HepG2 (cell line): ENCODE data around the gene ZNF628. TPM values are rescaled to one million over a fixed set of nuclear protein-coding genes. Genes with fewer than 3 reads are reported as not detected.

Experiments
- CBX2 ChIP-seq, 2 experiments: fragments of 200-600 bp in 1 of 2; sonication (generic); formaldehyde crosslinking in 1 of 2; IDR thresholded peaks; 2 replicates each; pipeline versions ENCODE4 v1.7.0 to v1.8.1; 2018 to 2022; ENCODE audit warnings: low read depth in 2 of 2, low read length in 1 of 2, mild to moderate bottlenecking in 1 of 2, missing genetic modification reagents in 1 of 2
- CCAR2 ChIP-seq: fragments of 200-400 bp; formaldehyde crosslinking; optimal IDR thresholded peaks from 2 replicates; pipeline ENCODE3; 2018; ENCODE audit warnings: low read depth, mild to moderate bottlenecking, low read length, moderate library complexity
- GABPB1 ChIP-seq: IDR thresholded peaks from 2 replicates; pipeline ENCODE4 v1.6.1; 2016; ENCODE audit warnings: mild to moderate bottlenecking, missing genetic modification reagents, moderate library complexity, missing compliant biosample characterization
- GATA4 ChIP-seq: sonication (generic); IDR thresholded peaks from 2 replicates; pipeline ENCODE4 v1.6.1; 2016; ENCODE audit warnings: antibody characterized with exemption, low read depth, borderline replicate concordance
- KLF11 ChIP-seq: IDR thresholded peaks from 2 replicates; pipeline ENCODE4 v1.6.1; 2016; ENCODE audit warnings: missing compliant biosample characterization
- MAFF ChIP-seq: IDR thresholded peaks from 2 replicates; pipeline ENCODE4 v1.6.1; 2011; ENCODE audit warnings: low read depth, low read length, improper control_type of control experiment
- MED8 ChIP-seq: sonication (generic); formaldehyde crosslinking; IDR thresholded peaks from 2 replicates; pipeline ENCODE4 v1.8.1; 2023; ENCODE audit warnings: mild to moderate bottlenecking, missing genetic modification reagents; ENCODE audit not compliant: insufficient replicate concordance
- MEIS1 ChIP-seq: sonication (generic); formaldehyde crosslinking; IDR thresholded peaks from 2 replicates; pipeline ENCODE4 v1.9.0; 2021; ENCODE audit warnings: mild to moderate bottlenecking, missing genetic modification reagents, moderate library complexity, borderline replicate concordance
- NBN ChIP-seq: fragments of 450-650 bp; conservative IDR thresholded peaks from 2 replicates; pipeline ENCODE4 v1.6.1; 2017
- NFE2 ChIP-seq: sonication (generic); formaldehyde crosslinking; IDR thresholded peaks from 2 replicates; pipeline ENCODE4 v1.4.0; 2020; ENCODE audit warnings: missing genetic modification reagents
- NFE2L1 ChIP-seq: sonication (generic); formaldehyde crosslinking; IDR thresholded peaks from 2 replicates; pipeline ENCODE4 v1.4.0; 2020; ENCODE audit warnings: missing genetic modification reagents, mild to moderate bottlenecking, borderline replicate concordance
- PCBP2 ChIP-seq: fragments of 200-400 bp; formaldehyde crosslinking; optimal IDR thresholded peaks from 2 replicates; pipeline ENCODE3; 2018; ENCODE audit warnings: low read length, low read depth; ENCODE audit not compliant: poor library complexity, severe bottlenecking
- SETDB1 ChIP-seq: sonication (generic); formaldehyde crosslinking; IDR thresholded peaks from 2 replicates; pipeline ENCODE4 v1.5.1; 2020; ENCODE audit warnings: missing genetic modification reagents, mild to moderate bottlenecking, borderline replicate concordance
- SMARCC2 ChIP-seq: fragments of 450-650 bp; IDR thresholded peaks from 2 replicates; pipeline ENCODE4 v1.6.1; 2017; ENCODE audit warnings: antibody characterized with exemption, mild to moderate bottlenecking
- SOX5 ChIP-seq: IDR thresholded peaks from 2 replicates; pipeline ENCODE4 v1.6.1; 2016; ENCODE audit warnings: borderline replicate concordance
- SRF ChIP-seq: IDR thresholded peaks from 2 replicates; pipeline ENCODE4 v1.6.1; 2011; ENCODE audit warnings: mild to moderate bottlenecking, low read depth, low read length, moderate library complexity
- SUZ12 ChIP-seq: fragments of 150-350 bp; IDR thresholded peaks from 2 replicates; pipeline ENCODE4 v1.6.1; 2014; ENCODE audit warnings: low read depth, low read length
- TBX3 ChIP-seq: fragments of 450-650 bp; IDR thresholded peaks from 2 replicates; pipeline ENCODE4 v1.6.1; 2017; ENCODE audit warnings: antibody characterized with exemption, mild to moderate bottlenecking, inconsistent platforms, borderline replicate concordance
- ZFP1 ChIP-seq: IDR thresholded peaks from 2 replicates; pipeline ENCODE4 v1.6.1; 2016
- ZNF282 ChIP-seq: fragments of 450-650 bp; IDR thresholded peaks from 2 replicates; pipeline ENCODE4 v1.6.1; 2018; ENCODE audit not compliant: partially characterized antibody
- ZNF510 ChIP-seq: sonication (generic); formaldehyde crosslinking; IDR thresholded peaks from 2 replicates; pipeline ENCODE4 v1.4.0; 2020; ENCODE audit warnings: low read depth, mild to moderate bottlenecking, missing genetic modification reagents
- ZNF557 ChIP-seq: sonication (generic); formaldehyde crosslinking; IDR thresholded peaks from 2 replicates; pipeline ENCODE4 v1.4.0; 2020; ENCODE audit warnings: missing genetic modification reagents
- ZNF615 ChIP-seq: sonication (generic); formaldehyde crosslinking; IDR thresholded peaks from 2 replicates; pipeline ENCODE4 v1.5.0; 2020; ENCODE audit warnings: mild to moderate bottlenecking, missing genetic modification reagents, borderline replicate concordance
- polyA plus RNA-seq, 8 experiments: library from polyadenylated mRNA; depleted of rRNA in 3 of 8; stranded (reverse) in 7 of 8; unstranded in 1 of 8; fragments of >200 nt; fragmentation: Illumina TruSeq in 4 of 8; extraction: Trizol in 4 of 8; gene quantifications; 2 replicates each; pipeline versions ENCODE4 v1.2.1 to v1.2.3, GENCODE V29; 2011 to 2016; ENCODE audit warnings: low read depth in 4 of 8, missing spikeins in 1 of 8, mixed read lengths in 1 of 8; ENCODE audit not compliant: insufficient read depth in 1 of 8
- total RNA-seq, 5 experiments: library from RNA; depleted of rRNA; stranded (reverse); fragments of >200 nt; fragmentation: Illumina TruSeq; extraction: Trizol; gene quantifications; 2 replicates each; pipeline ENCODE4 v1.2.3, GENCODE V29; 2016; ENCODE audit warnings: low read depth in 1 of 5
- TF ChIP-seq, protein P1 (sequence below): IDR thresholded peaks from 2 replicates; pipeline ENCODE4 v1.6.1; 2012; ENCODE audit warnings: low read length, improper control_type of control experiment
- TF ChIP-seq, protein P2 (sequence below): sonication (generic); formaldehyde crosslinking; IDR thresholded peaks from 2 replicates; pipeline ENCODE4 v1.4.0; 2020; ENCODE audit warnings: missing genetic modification reagents
- TF ChIP-seq, protein P3 (sequence below): sonication (generic); formaldehyde crosslinking; IDR thresholded peaks from 2 replicates; pipeline ENCODE4 v1.5.0; 2020; ENCODE audit warnings: mild to moderate bottlenecking, missing genetic modification reagents

Gene ZNF628
- total and polyA plus RNA-seq, 2 of the 13 experiments (the other 11 are each of a cell fraction or from before 2014, with no cell fraction given), result 0.54 to 1.2 TPM

DNA sequence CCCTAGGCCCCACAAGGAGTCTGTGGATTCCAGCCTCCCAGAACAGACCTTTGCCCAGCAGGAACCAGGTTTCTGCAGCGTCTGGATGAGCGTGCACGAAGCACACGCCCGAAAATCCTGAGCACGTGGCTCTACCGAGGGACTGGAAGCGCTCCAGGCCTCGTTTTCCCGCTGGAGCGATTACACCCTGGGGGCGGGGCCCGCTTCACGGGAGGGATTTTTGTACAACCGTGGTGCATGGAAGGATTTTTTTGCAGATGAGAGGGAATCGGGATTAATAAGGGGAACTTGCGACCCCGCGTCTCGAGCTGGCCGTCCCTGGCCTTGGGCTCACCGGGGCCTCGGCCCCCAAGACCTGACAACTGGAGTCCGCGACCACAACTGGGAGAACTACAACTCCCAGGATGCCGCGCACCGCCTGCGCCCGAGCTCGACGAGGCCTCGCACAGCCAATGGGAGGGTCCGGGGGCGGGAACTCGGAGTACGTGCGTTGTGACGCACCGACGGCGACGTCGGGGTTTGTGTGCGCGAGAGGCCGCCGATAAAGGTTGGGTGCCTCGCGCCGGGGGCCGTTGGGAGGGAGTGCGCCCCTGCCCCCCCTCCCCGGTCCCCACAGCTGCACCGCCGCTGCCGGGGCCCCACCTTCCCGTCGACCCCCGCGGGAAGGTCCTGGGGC lies at the start of gene ZNF628 (continued):
- TF ChIP-seq, protein P1, sequence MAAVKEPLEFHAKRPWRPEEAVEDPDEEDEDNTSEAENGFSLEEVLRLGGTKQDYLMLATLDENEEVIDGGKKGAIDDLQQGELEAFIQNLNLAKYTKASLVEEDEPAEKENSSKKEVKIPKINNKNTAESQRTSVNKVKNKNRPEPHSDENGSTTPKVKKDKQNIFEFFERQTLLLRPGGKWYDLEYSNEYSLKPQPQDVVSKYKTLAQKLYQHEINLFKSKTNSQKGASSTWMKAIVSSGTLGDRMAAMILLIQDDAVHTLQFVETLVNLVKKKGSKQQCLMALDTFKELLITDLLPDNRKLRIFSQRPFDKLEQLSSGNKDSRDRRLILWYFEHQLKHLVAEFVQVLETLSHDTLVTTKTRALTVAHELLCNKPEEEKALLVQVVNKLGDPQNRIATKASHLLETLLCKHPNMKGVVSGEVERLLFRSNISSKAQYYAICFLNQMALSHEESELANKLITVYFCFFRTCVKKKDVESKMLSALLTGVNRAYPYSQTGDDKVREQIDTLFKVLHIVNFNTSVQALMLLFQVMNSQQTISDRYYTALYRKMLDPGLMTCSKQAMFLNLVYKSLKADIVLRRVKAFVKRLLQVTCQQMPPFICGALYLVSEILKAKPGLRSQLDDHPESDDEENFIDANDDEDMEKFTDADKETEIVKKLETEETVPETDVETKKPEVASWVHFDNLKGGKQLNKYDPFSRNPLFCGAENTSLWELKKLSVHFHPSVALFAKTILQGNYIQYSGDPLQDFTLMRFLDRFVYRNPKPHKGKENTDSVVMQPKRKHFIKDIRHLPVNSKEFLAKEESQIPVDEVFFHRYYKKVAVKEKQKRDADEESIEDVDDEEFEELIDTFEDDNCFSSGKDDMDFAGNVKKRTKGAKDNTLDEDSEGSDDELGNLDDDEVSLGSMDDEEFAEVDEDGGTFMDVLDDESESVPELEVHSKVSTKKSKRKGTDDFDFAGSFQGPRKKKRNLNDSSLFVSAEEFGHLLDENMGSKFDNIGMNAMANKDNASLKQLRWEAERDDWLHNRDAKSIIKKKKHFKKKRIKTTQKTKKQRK, result no peak
- TF ChIP-seq MAFF (no peak), ZNF557 (CRISPR knock-in tag) (no peak), KLF11 (CRISPR knock-in tag) (peak; percentile 75; the same call in 1 of the 2 replicates), SETDB1 (CRISPR knock-in tag) (no peak), SOX5 (CRISPR knock-in tag) (peak; percentile 37; the same call in 1 of the 2 replicates), ZNF282 (no peak), NFE2L1 (peak; percentile 87; the same call in 1 of the 2 replicates), SUZ12 (peak; percentile 76), GATA4 (no peak), ZNF510 (CRISPR knock-in tag) (peak; percentile 92; the same call in 1 of the 2 replicates), SRF (0 out of 2 replicates have a peak, but pooled peaks have one; percentile 37), ZFP1 (CRISPR knock-in tag) (peak; percentile 52; the same call in 1 of the 2 replicates), ZNF615 (CRISPR knock-in tag) (0 out of 2 replicates have a peak, but pooled peaks have one; percentile 25), MEIS1 (CRISPR knock-in tag) (no peak), GABPB1 (CRISPR knock-in tag) (peak; percentile 95), SMARCC2 (no peak), NBN (no peak), TBX3 (no peak), CCAR2 (no peak), PCBP2 (no peak), MED8 (CRISPR knock-in tag) (no peak), CBX2 (IDR thresholded peaks at IDR 0.05; ENCODE audit: low read depth, low read length) (no peak), CBX2 (CRISPR knock-in tag; IDR thresholded peaks at IDR 0.05; ENCODE audit: low read depth) (no peak), NFE2 (CRISPR knock-in tag) (no peak)
- TF ChIP-seq, protein P2, sequence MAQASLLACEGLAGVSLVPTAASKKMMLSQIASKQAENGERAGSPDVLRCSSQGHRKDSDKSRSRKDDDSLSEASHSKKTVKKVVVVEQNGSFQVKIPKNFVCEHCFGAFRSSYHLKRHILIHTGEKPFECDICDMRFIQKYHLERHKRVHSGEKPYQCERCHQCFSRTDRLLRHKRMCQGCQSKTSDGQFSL (CRISPR knock-in tag), result peak; percentile 88; the same call in 1 of the 2 replicates
- TF ChIP-seq, protein P3, sequence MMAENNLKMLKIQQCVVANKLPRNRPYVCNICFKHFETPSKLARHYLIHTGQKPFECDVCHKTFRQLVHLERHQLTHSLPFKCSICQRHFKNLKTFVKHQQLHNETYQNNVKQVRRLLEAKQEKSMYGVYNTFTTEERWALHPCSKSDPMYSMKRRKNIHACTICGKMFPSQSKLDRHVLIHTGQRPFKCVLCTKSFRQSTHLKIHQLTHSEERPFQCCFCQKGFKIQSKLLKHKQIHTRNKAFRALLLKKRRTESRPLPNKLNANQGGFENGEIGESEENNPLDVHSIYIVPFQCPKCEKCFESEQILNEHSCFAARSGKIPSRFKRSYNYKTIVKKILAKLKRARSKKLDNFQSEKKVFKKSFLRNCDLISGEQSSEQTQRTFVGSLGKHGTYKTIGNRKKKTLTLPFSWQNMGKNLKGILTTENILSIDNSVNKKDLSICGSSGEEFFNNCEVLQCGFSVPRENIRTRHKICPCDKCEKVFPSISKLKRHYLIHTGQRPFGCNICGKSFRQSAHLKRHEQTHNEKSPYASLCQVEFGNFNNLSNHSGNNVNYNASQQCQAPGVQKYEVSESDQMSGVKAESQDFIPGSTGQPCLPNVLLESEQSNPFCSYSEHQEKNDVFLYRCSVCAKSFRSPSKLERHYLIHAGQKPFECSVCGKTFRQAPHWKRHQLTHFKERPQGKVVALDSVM (CRISPR knock-in tag), result 0 out of 2 replicates have a peak, but pooled peaks have one; percentile 33
